MG63 (cell line): ENCODE results near the gene TEX52. TPM values are rescaled to one million over a fixed set of nuclear protein-coding genes. Genes with fewer than 3 reads are reported as not detected.

ENCODE experiments used
- DNase-seq: peaks from one replicate; pipeline ENCODE4 v3.0.0-alpha.2; 2020
- H3K27me3 ChIP-seq: fragments of 250-450 bp; sonication (Bioruptor Pico); 2 replicates; pipeline ENCODE4 v1.5.1; 2020; ENCODE audit warnings: mild to moderate bottlenecking, moderate library complexity
- H3K36me3 ChIP-seq: fragments of 250-450 bp; sonication (Bioruptor Pico); 2 replicates; pipeline ENCODE4 v1.5.1; 2020; ENCODE audit warnings: mild to moderate bottlenecking, moderate library complexity
- H3K4me3 ChIP-seq: fragments of 250-450 bp; sonication (Bioruptor Pico); 2 replicates; pipeline ENCODE4 v1.5.1; 2020; ENCODE audit warnings: mild to moderate bottlenecking, moderate library complexity
- H3K9me3 ChIP-seq: fragments of 250-450 bp; sonication (Bioruptor Pico); 2 replicates; pipeline ENCODE4 v1.5.1; 2020; ENCODE audit warnings: mild to moderate bottlenecking, moderate library complexity
- total RNA-seq: library from RNA; depleted of rRNA; stranded (reverse); fragments of >200 nt; shearing (Covaris generic); gene quantifications from 2 replicates; pipeline ENCODE4 v1.2.3, GENCODE V29; 2014; ENCODE audit warnings: low replicate concordance

TEX52 gene
- total RNA-seq, 1 experiment from 2014 or later, result not detected

DNA sequence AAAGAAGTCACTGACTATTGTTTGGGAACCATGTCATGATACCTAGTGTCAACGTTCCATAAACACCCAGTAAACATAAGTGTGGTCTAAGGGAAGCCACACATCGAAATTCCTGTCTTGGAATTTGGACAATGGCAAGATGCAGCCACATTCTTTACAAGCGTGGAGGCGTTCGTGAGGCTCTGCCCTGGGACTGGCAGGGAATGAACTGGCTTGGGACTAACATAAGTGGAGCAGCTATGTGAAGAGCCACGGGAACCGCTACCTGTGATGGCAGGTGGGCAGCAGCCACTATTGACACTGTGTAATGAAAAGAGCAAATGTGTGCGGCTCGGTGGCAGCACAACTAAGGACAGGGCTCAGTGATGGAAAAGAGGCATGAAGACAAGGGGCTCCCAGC is 12.1 kb downstream of the TEX52 start:
- Histone ChIP-seq H3K4me3 (no peak overlapping the region), H3K36me3 (no peaks in the 10 kb centered on the region), H3K9me3 (no peaks in the 10 kb centered on the region), H3K27me3 (no peaks in the 10 kb centered on the region)
- no peak for DNase-seq

GRCh38 chr12:2842948-2843347 is 13.9 kb downstream of the TEX52 start:
- no peak for DNase-seq
- Histone ChIP-seq H3K36me3 (no peaks in the 10 kb centered on the region), H3K9me3 (no peaks in the 10 kb centered on the region), H3K27me3 (no peaks in the 10 kb centered on the region), H3K4me3 (no peak overlapping the region)

DNA sequence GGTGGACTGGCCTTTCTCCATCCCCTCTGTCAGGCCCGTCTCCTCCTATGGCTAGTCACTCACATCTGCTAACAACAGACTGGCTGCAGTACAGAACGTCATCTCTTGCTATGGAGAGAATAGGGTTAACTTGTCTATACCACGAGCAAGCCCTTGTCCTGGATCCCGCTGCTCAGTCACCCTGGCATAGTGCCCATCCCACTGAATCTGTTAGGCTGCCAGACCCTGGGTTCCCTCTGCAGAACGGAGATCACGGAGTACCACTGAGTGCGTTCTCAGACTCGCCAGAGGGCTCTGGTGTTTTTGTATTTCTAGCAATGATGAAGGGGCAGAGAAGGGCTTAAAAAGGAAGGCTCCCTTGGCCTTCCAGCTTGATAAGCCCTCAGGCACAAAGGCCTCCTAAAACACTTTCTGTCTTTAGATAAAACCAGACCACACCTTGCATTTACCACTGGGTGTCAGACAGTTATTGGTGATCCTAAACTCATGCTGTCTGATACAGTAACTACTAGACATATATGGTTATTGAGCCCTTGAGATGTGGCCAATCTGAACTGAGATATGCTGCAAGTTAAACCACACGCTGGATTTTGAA is 15.7 kb downstream of the TEX52 start:
- Histone ChIP-seq H3K4me3 (no peak overlapping the region), H3K9me3 (no peaks in the 10 kb centered on the region), H3K27me3 (no peaks in the 10 kb centered on the region), H3K36me3 (no peaks in the 10 kb centered on the region)
- DNase-seq, result no peak

- no peak overlapping the region for H3K4me3 ChIP-seq
- H3K27me3 ChIP-seq, result no peaks in the 10 kb centered on the region; the same call in 1 of the 2 replicates
- no peaks in the 10 kb centered on the region for H3K36me3 ChIP-seq
- no peaks in the 10 kb centered on the region for H3K9me3 ChIP-seq
- no peak for DNase-seq
Observed at GRCh38 chr12:2836574-2836973, 20.3 kb downstream of the TEX52 start.

DNA sequence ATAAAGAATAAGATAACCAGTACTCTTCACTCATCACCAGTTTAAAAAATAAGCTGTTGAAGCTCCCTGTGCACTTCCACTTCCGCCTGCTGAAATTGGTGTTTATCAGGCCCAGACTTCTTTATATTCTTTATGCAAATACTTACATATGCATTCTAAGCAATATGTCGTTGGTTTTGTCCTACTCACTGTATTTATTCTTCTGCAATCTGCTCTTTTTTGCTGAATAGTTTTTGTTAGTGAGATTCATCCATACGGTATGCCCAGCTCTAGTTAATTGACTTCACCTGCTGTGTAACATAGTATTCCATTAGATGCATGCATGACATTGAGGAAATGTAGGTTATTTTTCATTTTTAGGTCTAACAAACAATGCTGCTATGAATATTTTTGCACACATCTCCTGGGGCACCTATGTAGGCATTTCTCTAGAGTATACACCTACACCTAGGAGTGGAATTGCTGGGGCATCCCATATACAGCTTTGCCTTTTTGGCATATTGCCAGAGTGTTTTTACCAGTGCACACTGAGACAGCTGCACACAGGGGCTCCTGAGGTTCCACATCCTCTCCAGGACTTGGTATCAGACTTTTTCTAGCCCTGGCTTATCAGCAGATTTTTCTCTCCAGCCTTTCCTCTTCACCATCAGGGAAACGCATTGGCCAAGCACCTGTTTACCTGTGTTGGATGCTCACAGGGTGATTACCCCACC is 21.0 kb downstream of the TEX52 start:
- no peak overlapping the region for H3K4me3 ChIP-seq
- H3K27me3 ChIP-seq, result no peaks in the 10 kb centered on the region; the same call in 1 of the 2 replicates
- H3K36me3 ChIP-seq, result no peaks in the 10 kb centered on the region
- no peak for DNase-seq
- no peaks in the 10 kb centered on the region for H3K9me3 ChIP-seq

- DNase-seq, result peak; percentile 23
- Histone ChIP-seq H3K36me3 (no peaks in the 10 kb centered on the region), H3K9me3 (no peaks in the 10 kb centered on the region), H3K27me3 (no peaks in the 10 kb centered on the region; the same call in 1 of the 2 replicates), H3K4me3 (no peak within 1 kb of the TSS)
Observed at GRCh38 chr12:2834581-2835491, 22.0 kb downstream of the TEX52 start, which contains the start of gene NRIP2. Gene NRIP2 (minus strand): TSS chr12:2835035. CDS start chr12:2834983, 52 bp downstream.

DNA sequence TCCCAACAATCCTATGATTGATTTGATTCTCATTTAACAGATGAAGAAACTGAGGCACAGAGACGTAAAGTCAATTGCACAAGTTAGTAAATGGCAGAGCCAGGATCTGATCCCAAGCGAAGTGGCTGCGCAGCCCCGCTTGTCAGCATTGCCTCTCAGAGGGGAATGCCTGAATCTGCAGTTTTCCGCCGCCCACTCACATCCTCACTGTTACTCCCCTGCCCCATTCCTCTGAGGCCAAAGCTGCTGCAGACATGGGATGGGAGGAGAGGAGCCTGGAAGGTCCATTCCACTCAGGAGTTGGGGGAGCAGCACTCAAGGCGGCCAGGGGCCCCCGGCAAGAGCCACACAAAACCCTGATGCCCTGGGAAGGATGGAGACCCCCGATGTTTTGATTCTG is 23.0 kb downstream of the TEX52 start:
- H3K9me3 ChIP-seq, result no peaks in the 10 kb centered on the region
- H3K36me3 ChIP-seq, result peaks cover 3% of the 10 kb centered on the region
- H3K4me3 ChIP-seq, result no peak overlapping the region
- H3K27me3 ChIP-seq, result no peaks in the 10 kb centered on the region; the same call in 1 of the 2 replicates
- no peak for DNase-seq

DNA sequence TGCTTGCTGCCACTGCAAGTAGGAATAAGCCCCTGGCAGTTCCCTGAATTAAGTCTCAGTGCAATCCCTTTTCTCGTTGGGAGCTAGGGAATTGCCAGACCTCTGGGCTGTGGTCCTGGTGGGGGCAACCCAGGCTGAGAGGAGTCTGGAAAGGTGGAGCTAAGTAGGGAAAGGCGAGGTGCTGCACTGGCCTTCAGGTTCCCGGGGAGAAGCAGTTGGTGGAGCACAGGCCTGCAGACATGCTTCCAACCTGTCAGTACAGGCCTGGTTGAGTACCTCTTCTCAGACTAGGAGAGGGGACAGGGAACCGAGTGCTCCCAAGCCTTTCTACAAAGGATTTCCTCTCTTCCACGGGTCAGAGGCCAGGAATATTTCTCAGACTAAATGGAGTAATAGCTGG is 23.5 kb downstream of the TEX52 start:
- no peak overlapping the region for H3K4me3 ChIP-seq
- peaks cover 4% of the 10 kb centered on the region for H3K36me3 ChIP-seq
- H3K27me3 ChIP-seq, result no peaks in the 10 kb centered on the region; the same call in 1 of the 2 replicates
- H3K9me3 ChIP-seq, result no peaks in the 10 kb centered on the region
- no peak for DNase-seq

GRCh38 chr12:2832550-2833127 is 24.2 kb downstream of the TEX52 start:
- no peak for DNase-seq
- no peaks in the 10 kb centered on the region; the same call in 1 of the 2 replicates for H3K27me3 ChIP-seq
- no peak overlapping the region for H3K4me3 ChIP-seq
- no peaks in the 10 kb centered on the region for H3K9me3 ChIP-seq
- H3K36me3 ChIP-seq, result peaks cover 8% of the 10 kb centered on the region

- no peak for DNase-seq
- H3K36me3 ChIP-seq, result peaks cover 24% of the 10 kb centered on the region
- H3K27me3 ChIP-seq, result no peaks in the 10 kb centered on the region
- H3K4me3 ChIP-seq, result no peak overlapping the region
- H3K9me3 ChIP-seq, result no peaks in the 10 kb centered on the region
Observed at GRCh38 chr12:2829275-2829674, 27.6 kb downstream of the TEX52 start.

- peak; percentile 18 for DNase-seq
- Histone ChIP-seq H3K27me3 (no peaks in the 10 kb centered on the region), H3K4me3 (no peak overlapping the region), H3K36me3 (peaks cover 30% of the 10 kb centered on the region), H3K9me3 (no peaks in the 10 kb centered on the region)
Observed at GRCh38 chr12:2826721-2827515, 29.9 kb downstream of the TEX52 start.

- no peaks in the 10 kb centered on the region for H3K27me3 ChIP-seq
- DNase-seq, result no peak
- H3K9me3 ChIP-seq, result no peaks in the 10 kb centered on the region
- H3K36me3 ChIP-seq, result peaks cover 30% of the 10 kb centered on the region
- no peak overlapping the region for H3K4me3 ChIP-seq
Observed at GRCh38 chr12:2826036-2826435, 30.8 kb downstream of the TEX52 start.

GRCh38 chr12:2825132-2825531 is 31.7 kb downstream of the TEX52 start:
- Histone ChIP-seq H3K4me3 (no peak overlapping the region), H3K36me3 (peaks cover 30% of the 10 kb centered on the region), H3K9me3 (no peaks in the 10 kb centered on the region)

GRCh38 chr12:2824541-2824940 is 32.3 kb downstream of the TEX52 start:
- Histone ChIP-seq H3K9me3 (no peaks in the 10 kb centered on the region), H3K4me3 (no peak overlapping the region), H3K36me3 (peaks cover 30% of the 10 kb centered on the region), H3K27me3 (no peaks in the 10 kb centered on the region)
- DNase-seq, result no peak

More at GRCh38 chr12:2825132-2825531, 31.7 kb downstream of the TEX52 start:
- no peaks in the 10 kb centered on the region for H3K27me3 ChIP-seq
- no peak for DNase-seq

DNA sequence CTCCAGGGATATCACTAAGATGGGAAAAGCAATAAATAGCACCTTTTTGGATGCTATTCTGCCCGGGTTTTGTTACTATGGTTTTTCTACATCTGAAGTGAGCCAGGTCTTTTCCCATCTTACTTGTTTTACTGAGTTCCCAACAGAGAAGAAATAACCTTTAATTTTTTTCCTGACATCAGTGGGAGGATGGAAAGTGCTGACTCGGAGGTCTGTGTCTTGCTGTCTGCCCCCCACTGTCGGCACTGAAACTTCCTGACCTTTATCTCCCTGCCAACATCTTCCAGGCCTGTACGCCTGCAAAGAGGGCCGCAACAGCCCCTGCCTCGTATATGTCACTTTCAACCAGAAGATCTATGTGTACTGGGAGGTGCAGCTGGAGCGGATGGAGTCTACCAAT is 33.4 kb downstream of the TEX52 start:
- Histone ChIP-seq H3K27me3 (no peaks in the 10 kb centered on the region), H3K36me3 (peaks cover 32% of the 10 kb centered on the region), H3K9me3 (no peaks in the 10 kb centered on the region), H3K4me3 (no peak overlapping the region)
- DNase-seq, result no peak

- Histone ChIP-seq H3K4me3 (no peak overlapping the region), H3K27me3 (no peaks in the 10 kb centered on the region), H3K9me3 (no peaks in the 10 kb centered on the region), H3K36me3 (peaks cover 38% of the 10 kb centered on the region)
- DNase-seq, result no peak
Observed at GRCh38 chr12:2820432-2820831, 36.4 kb downstream of the TEX52 start.
